Measurements from ENCODE around the gene EFCAB11.

DNA sequence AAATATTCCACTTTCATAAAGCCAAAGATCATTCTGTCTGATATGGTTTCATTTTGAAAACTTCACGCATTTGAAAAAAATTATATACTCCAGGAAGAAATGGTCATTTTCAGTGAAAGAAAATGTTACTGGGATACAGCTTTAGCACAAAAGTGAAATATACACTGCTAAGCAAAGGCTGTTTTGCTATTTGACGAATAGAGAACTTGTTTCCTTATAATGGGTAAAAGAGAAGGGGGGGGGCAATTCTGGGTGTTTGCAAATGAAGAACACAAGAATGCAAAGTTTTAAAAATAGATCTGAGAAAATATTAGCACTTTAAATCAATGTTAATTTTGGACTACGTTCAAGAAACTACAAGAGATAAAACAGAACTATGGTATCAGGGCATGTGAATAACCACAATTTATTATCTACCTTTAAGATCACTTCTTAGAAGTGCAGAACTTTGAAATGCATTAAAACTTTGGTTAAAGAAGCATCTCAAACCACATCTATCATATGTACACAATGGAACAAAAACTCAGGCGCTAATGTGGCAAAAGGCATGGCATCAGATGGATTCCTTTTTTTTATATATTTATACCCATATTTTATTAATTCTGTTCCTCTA lies 51.1 kb downstream of the EFCAB11 start:
- TF ChIP-seq, protein P1, sequence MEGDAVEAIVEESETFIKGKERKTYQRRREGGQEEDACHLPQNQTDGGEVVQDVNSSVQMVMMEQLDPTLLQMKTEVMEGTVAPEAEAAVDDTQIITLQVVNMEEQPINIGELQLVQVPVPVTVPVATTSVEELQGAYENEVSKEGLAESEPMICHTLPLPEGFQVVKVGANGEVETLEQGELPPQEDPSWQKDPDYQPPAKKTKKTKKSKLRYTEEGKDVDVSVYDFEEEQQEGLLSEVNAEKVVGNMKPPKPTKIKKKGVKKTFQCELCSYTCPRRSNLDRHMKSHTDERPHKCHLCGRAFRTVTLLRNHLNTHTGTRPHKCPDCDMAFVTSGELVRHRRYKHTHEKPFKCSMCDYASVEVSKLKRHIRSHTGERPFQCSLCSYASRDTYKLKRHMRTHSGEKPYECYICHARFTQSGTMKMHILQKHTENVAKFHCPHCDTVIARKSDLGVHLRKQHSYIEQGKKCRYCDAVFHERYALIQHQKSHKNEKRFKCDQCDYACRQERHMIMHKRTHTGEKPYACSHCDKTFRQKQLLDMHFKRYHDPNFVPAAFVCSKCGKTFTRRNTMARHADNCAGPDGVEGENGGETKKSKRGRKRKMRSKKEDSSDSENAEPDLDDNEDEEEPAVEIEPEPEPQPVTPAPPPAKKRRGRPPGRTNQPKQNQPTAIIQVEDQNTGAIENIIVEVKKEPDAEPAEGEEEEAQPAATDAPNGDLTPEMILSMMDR (IDR thresholded peaks at IDR 0.05): no peak
- TF ChIP-seq FOXJ3 (CRISPR knock-in tag; IDR thresholded peaks at IDR 0.05; ENCODE audit: borderline replicate concordance) (no peak), SP1 (CRISPR knock-in tag; conservative IDR thresholded peaks at IDR 0.05) (no peak), CREB1 (CRISPR knock-in tag; IDR thresholded peaks at IDR 0.05) (no peak)
- TF ChIP-seq, protein P2, sequence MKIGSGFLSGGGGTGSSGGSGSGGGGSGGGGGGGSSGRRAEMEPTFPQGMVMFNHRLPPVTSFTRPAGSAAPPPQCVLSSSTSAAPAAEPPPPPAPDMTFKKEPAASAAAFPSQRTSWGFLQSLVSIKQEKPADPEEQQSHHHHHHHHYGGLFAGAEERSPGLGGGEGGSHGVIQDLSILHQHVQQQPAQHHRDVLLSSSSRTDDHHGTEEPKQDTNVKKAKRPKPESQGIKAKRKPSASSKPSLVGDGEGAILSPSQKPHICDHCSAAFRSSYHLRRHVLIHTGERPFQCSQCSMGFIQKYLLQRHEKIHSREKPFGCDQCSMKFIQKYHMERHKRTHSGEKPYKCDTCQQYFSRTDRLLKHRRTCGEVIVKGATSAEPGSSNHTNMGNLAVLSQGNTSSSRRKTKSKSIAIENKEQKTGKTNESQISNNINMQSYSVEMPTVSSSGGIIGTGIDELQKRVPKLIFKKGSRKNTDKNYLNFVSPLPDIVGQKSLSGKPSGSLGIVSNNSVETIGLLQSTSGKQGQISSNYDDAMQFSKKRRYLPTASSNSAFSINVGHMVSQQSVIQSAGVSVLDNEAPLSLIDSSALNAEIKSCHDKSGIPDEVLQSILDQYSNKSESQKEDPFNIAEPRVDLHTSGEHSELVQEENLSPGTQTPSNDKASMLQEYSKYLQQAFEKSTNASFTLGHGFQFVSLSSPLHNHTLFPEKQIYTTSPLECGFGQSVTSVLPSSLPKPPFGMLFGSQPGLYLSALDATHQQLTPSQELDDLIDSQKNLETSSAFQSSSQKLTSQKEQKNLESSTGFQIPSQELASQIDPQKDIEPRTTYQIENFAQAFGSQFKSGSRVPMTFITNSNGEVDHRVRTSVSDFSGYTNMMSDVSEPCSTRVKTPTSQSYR (CRISPR knock-in tag; IDR thresholded peaks at IDR 0.05): no peak
- TF ChIP-seq, protein P3, sequence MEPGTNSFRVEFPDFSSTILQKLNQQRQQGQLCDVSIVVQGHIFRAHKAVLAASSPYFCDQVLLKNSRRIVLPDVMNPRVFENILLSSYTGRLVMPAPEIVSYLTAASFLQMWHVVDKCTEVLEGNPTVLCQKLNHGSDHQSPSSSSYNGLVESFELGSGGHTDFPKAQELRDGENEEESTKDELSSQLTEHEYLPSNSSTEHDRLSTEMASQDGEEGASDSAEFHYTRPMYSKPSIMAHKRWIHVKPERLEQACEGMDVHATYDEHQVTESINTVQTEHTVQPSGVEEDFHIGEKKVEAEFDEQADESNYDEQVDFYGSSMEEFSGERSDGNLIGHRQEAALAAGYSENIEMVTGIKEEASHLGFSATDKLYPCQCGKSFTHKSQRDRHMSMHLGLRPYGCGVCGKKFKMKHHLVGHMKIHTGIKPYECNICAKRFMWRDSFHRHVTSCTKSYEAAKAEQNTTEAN (CRISPR knock-in tag; IDR thresholded peaks at IDR 0.05): no peak
